Measurements from ENCODE around the gene GAA. TPM values are rescaled to one million over a fixed set of nuclear protein-coding genes. Genes with fewer than 3 reads are reported as not detected.

Gene GAA
- total and polyA plus RNA-seq, 12 donors: 5.6 to 170 (median 90.5) TPM

DNA sequence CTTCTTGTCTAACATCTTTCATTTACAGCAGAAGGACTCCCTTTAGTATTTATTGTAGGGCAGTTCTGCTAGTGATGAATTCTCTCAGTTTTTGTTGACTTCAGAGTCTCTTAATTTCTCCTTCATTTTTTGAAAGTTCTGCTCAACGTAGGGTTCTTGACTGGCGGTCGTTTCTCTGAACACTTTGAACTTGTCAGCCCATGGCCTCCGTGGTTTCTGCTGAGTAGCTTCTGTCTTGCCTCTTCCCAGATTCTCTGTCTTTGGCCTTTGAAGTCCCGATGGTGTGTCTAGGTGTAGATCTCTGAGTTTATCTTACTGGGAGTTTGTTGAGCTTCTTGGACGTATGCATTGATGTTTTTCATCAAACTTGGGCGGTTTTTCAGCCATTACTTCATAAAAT, 13.4 kb downstream of the GAA start:
- no peak for DNase-seq
- H3K9me3 ChIP-seq (replicated peaks in 1 of 3): no peaks in the 10 kb centered on the region
- H3K4me1 ChIP-seq (replicated peaks in 1 of 2): no peaks in the 10 kb centered on the region
- intact Hi-C loops (cut with DNase I): no loop called here
- H3K36me3 ChIP-seq (replicated peaks in 1 of 2): no peaks in the 10 kb centered on the region
- H3K27ac ChIP-seq: no peak overlapping the region
- H3K4me3 ChIP-seq: no peak overlapping the region
- 81 to 96% (median 91%) methylated on average over 7 of the region's 7 CpGs for WGBS, 4 donors
- TF ChIP-seq, protein P1, sequence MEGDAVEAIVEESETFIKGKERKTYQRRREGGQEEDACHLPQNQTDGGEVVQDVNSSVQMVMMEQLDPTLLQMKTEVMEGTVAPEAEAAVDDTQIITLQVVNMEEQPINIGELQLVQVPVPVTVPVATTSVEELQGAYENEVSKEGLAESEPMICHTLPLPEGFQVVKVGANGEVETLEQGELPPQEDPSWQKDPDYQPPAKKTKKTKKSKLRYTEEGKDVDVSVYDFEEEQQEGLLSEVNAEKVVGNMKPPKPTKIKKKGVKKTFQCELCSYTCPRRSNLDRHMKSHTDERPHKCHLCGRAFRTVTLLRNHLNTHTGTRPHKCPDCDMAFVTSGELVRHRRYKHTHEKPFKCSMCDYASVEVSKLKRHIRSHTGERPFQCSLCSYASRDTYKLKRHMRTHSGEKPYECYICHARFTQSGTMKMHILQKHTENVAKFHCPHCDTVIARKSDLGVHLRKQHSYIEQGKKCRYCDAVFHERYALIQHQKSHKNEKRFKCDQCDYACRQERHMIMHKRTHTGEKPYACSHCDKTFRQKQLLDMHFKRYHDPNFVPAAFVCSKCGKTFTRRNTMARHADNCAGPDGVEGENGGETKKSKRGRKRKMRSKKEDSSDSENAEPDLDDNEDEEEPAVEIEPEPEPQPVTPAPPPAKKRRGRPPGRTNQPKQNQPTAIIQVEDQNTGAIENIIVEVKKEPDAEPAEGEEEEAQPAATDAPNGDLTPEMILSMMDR (IDR thresholded peaks at IDR 0.05): no peak
- TF ChIP-seq POLR2A (IDR thresholded peaks at IDR 0.05): no peak
- no peaks in the 10 kb centered on the region for H3K27me3 ChIP-seq

DNA sequence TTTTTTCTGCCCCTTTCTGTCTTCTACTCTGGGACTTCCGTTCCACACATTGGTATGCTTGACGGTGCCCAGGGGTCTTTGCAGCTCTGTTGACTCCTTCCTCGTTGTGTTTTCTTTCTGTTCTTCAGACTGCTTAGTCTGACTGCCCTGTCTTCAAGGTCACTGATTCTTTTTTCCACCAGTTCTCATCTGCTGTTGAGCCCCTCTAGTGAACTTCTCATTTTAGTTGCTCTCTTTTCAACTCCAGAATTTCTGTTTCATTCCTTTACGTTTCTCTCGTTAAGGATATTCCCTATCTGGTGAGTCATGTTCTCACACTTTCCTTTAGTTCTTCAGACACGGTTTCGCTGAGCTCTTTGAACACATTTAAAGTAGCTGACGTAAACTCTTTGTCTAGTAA, 13.8 kb downstream of the GAA start:
- H3K9me3 ChIP-seq (replicated peaks in 1 of 3): no peaks in the 10 kb centered on the region
- WGBS, 4 donors: 91 to 98% (median 93%) methylated on average over 8 of the region's 8 CpGs

GRCh38 chr17:80116276-80116920, 15.0 kb downstream of the GAA start:
- Histone ChIP-seq H3K36me3 (replicated peaks in 1 of 2) (no peaks in the 10 kb centered on the region), H3K27me3 (no peaks in the 10 kb centered on the region), H3K4me1 (replicated peaks in 1 of 2) (no peaks in the 10 kb centered on the region), H3K9me3 (replicated peaks in 1 of 3) (no peaks in the 10 kb centered on the region), H3K4me3 (no peak overlapping the region), H3K27ac (no peak overlapping the region)
- peak in 1 of 7 donors; percentile 14 for DNase-seq
- intact Hi-C loops (cut with DNase I): no loop called here
- TF ChIP-seq POLR2A (IDR thresholded peaks at IDR 0.05): no peak
- TF ChIP-seq, protein P1 (IDR thresholded peaks at IDR 0.05): no peak
- 79 to 89% (median 87%) methylated on average over 15 to 16 of the region's 16 CpGs for WGBS, 4 donors

More for the DNA sequence above, 13.8 kb downstream of the GAA start:
- H3K36me3 ChIP-seq (replicated peaks in 1 of 2): no peaks in the 10 kb centered on the region
- H3K4me3 ChIP-seq: no peak overlapping the region
- TF ChIP-seq, protein P1 (IDR thresholded peaks at IDR 0.05): no peak
- no peak for TF ChIP-seq POLR2A (IDR thresholded peaks at IDR 0.05)
- H3K27ac ChIP-seq: no peak overlapping the region
- H3K27me3 ChIP-seq: no peaks in the 10 kb centered on the region
- H3K4me1 ChIP-seq (replicated peaks in 1 of 2): no peaks in the 10 kb centered on the region
- intact Hi-C loops (cut with DNase I): no loop called here
- DNase-seq: peak in 1 of 7 donors; percentile 2

- WGBS, 4 donors: 87 to 93% (median 92%) methylated on average over 5 to 13 of the region's 13 CpGs
- H3K9me3 ChIP-seq (replicated peaks in 1 of 3): no peaks in the 10 kb centered on the region
- no peak for TF ChIP-seq POLR2A (IDR thresholded peaks at IDR 0.05)
- TF ChIP-seq, protein P1 (IDR thresholded peaks at IDR 0.05): no peak
- H3K27me3 ChIP-seq: no peaks in the 10 kb centered on the region
- H3K27ac ChIP-seq: no peak overlapping the region
- H3K4me1 ChIP-seq (replicated peaks in 1 of 2): no peaks in the 10 kb centered on the region
- no peaks in the 10 kb centered on the region for H3K36me3 ChIP-seq (replicated peaks in 1 of 2)
- DNase-seq: peak in 1 of 7 donors; percentile 10
- intact Hi-C loops (cut with DNase I): no loop called here
- no peak overlapping the region for H3K4me3 ChIP-seq
These were observed 15.6 kb downstream of the GAA start for GRCh38 chr17:80116921-80117380.
